Measurements from ENCODE around the gene DNAH17. TPM values are rescaled to one million over a fixed set of nuclear protein-coding genes. Genes with fewer than 3 reads are reported as not detected.

Gene DNAH17
- total and polyA plus RNA-seq, 2 experiments from 2014 or later, result 0.64 TPM; not detected in 1

GRCh38 chr17:78383725-78384471, 193.3 kb downstream of the DNAH17 start:
- H3K9ac ChIP-seq, result peak overlapping the region; percentile 70
- H3K4me2 ChIP-seq (ENCODE audit: unreplicated experiment), result peak overlapping the region; percentile 64
- no peaks in the 10 kb centered on the region for H3K36me3 ChIP-seq (ENCODE audit: low read depth)
- H3F3A ChIP-seq (ENCODE audit: insufficient read depth), result peaks cover 76% of the 10 kb centered on the region
- H3K9me3 ChIP-seq (ENCODE audit: low read depth), result no peaks in the 10 kb centered on the region
- H3K27me3 ChIP-seq (replicated peaks; ENCODE audit: insufficient read depth), result no peaks in the 10 kb centered on the region
- in situ Hi-C loops (cut with MboI), result no loop called here
- DNase-seq, result peak; percentile 99
- peak overlapping the region; percentile 93 for H3K27ac ChIP-seq
- no peaks in the 10 kb centered on the region for H4K20me1 ChIP-seq (ENCODE audit: insufficient read depth)
- no peak overlapping the region for H2AFZ ChIP-seq
- H3K4me3 ChIP-seq, result peak overlapping the region; percentile 9; the same call in 1 of the 2 replicates
- peaks cover 73% of the 10 kb centered on the region for H3K4me1 ChIP-seq (ENCODE audit: insufficient read depth)
- H3K79me2 ChIP-seq (ENCODE audit: insufficient read depth), result peaks cover 94% of the 10 kb centered on the region
- no peaks in the 10 kb centered on the region for H3K9me2 ChIP-seq (ENCODE audit: insufficient read depth)
- no peak for TF ChIP-seq EZH2phosphoT487 (IDR thresholded peaks at IDR 0.05; ENCODE audit: insufficient read depth, low read depth)
- TF ChIP-seq EZH2 (IDR thresholded peaks at IDR 0.05; ENCODE audit: insufficient read depth, poor library complexity, severe bottlenecking), result no peak
- WGBS, 2 experiments (ENCODE audit: low coverage in 1 of 2, low lambda C conversion rate in 2 of 2, missing lambda C conversion rate in 2 of 2), result 19 to 20% methylated on average over 15 of the region's 15 CpGs

GRCh38 chr17:78381601-78382232, 195.5 kb downstream of the DNAH17 start:
- H3K79me2 ChIP-seq (ENCODE audit: insufficient read depth), result peaks cover 74% of the 10 kb centered on the region
- peaks cover 83% of the 10 kb centered on the region for H3F3A ChIP-seq (ENCODE audit: insufficient read depth)
- WGBS, 2 experiments (ENCODE audit: low coverage in 1 of 2, low lambda C conversion rate in 2 of 2, missing lambda C conversion rate in 2 of 2), result 25% methylated on average over 12 of the region's 12 CpGs
- H3K27me3 ChIP-seq (replicated peaks; ENCODE audit: insufficient read depth), result no peaks in the 10 kb centered on the region
- peak overlapping the region; percentile 99 for H3K27ac ChIP-seq
- H3K9me2 ChIP-seq (ENCODE audit: insufficient read depth), result no peaks in the 10 kb centered on the region
- H3K4me2 ChIP-seq (ENCODE audit: unreplicated experiment), result peak overlapping the region; percentile 80
- H3K9me3 ChIP-seq (ENCODE audit: low read depth), result no peaks in the 10 kb centered on the region
- peak overlapping the region; percentile 99 for H3K9ac ChIP-seq
- no peaks in the 10 kb centered on the region for H3K36me3 ChIP-seq (ENCODE audit: low read depth)
- DNase-seq, result peak; percentile 69
- peaks cover 74% of the 10 kb centered on the region for H3K4me1 ChIP-seq (ENCODE audit: insufficient read depth)
- no peak for TF ChIP-seq EZH2phosphoT487 (IDR thresholded peaks at IDR 0.05; ENCODE audit: insufficient read depth, low read depth)
- in situ Hi-C loops (cut with MboI), result no loop called here
- H4K20me1 ChIP-seq (ENCODE audit: insufficient read depth), result no peaks in the 10 kb centered on the region
- H2AFZ ChIP-seq, result no peak overlapping the region
- H3K4me3 ChIP-seq, result peak overlapping the region; percentile 47

GRCh38 chr17:78380370-78380769, 196.8 kb downstream of the DNAH17 start:
- Histone ChIP-seq H3K4me3 (peak overlapping the region; percentile 94; the same call in 1 of the 2 replicates), H3K9me2 (ENCODE audit: insufficient read depth) (no peaks in the 10 kb centered on the region), H3K4me1 (ENCODE audit: insufficient read depth) (peaks cover 73% of the 10 kb centered on the region), H2AFZ (no peak overlapping the region), H3K36me3 (ENCODE audit: low read depth) (no peaks in the 10 kb centered on the region), H3K27ac (peak overlapping the region; percentile 99), H3K79me2 (ENCODE audit: insufficient read depth) (peaks cover 60% of the 10 kb centered on the region), H3K27me3 (replicated peaks; ENCODE audit: insufficient read depth) (no peaks in the 10 kb centered on the region), H3K4me2 (ENCODE audit: unreplicated experiment) (peak overlapping the region; percentile 80), H3F3A (ENCODE audit: insufficient read depth) (peaks cover 82% of the 10 kb centered on the region), H3K9ac (peak overlapping the region; percentile 99), H3K9me3 (ENCODE audit: low read depth) (no peaks in the 10 kb centered on the region), H4K20me1 (ENCODE audit: insufficient read depth) (no peaks in the 10 kb centered on the region)
- no peak for TF ChIP-seq EZH2 (IDR thresholded peaks at IDR 0.05; ENCODE audit: insufficient read depth, poor library complexity, severe bottlenecking)
- no peak for TF ChIP-seq EZH2phosphoT487 (IDR thresholded peaks at IDR 0.05; ENCODE audit: insufficient read depth, low read depth)
- 86 to 87% methylated on average over 5 of the region's 5 CpGs for WGBS, 2 experiments (ENCODE audit: low coverage in 1 of 2, low lambda C conversion rate in 2 of 2, missing lambda C conversion rate in 2 of 2)
- in situ Hi-C loops (cut with MboI), result no loop called here
- no peak for DNase-seq

- Histone ChIP-seq H3K27me3 (replicated peaks; ENCODE audit: insufficient read depth) (no peaks in the 10 kb centered on the region), H3K9me3 (ENCODE audit: low read depth) (no peaks in the 10 kb centered on the region), H3K4me2 (ENCODE audit: unreplicated experiment) (peak overlapping the region; percentile 80), H3K79me2 (ENCODE audit: insufficient read depth) (peaks cover 50% of the 10 kb centered on the region), H3K27ac (peak overlapping the region; percentile 99), H3K36me3 (ENCODE audit: low read depth) (no peaks in the 10 kb centered on the region), H3F3A (ENCODE audit: insufficient read depth) (peaks cover 83% of the 10 kb centered on the region), H3K4me1 (ENCODE audit: insufficient read depth) (peaks cover 74% of the 10 kb centered on the region), H3K9me2 (ENCODE audit: insufficient read depth) (no peaks in the 10 kb centered on the region), H3K9ac (peak overlapping the region; percentile 99), H3K4me3 (peak overlapping the region; percentile 94), H2AFZ (peak overlapping the region; percentile 1; the same call in 1 of the 2 replicates), H4K20me1 (ENCODE audit: insufficient read depth) (no peaks in the 10 kb centered on the region)
- in situ Hi-C loops (cut with MboI), result no loop called here
- peak; percentile 95 for DNase-seq
- 1 to 5% methylated on average over 7 of the region's 7 CpGs for WGBS, 2 experiments (ENCODE audit: low coverage in 1 of 2, low lambda C conversion rate in 2 of 2, missing lambda C conversion rate in 2 of 2)
- TF ChIP-seq EZH2 (IDR thresholded peaks at IDR 0.05; ENCODE audit: insufficient read depth, poor library complexity, severe bottlenecking), result no peak
- TF ChIP-seq EZH2phosphoT487 (IDR thresholded peaks at IDR 0.05; ENCODE audit: insufficient read depth, low read depth), result no peak
These were observed 198.1 kb downstream of the DNAH17 start for GRCh38 chr17:78379131-78379491.
